ENCODE measurements around the gene MEMO1. TPM values are rescaled to one million over a fixed set of nuclear protein-coding genes. Genes with fewer than 3 reads are reported as not detected.

The MEMO1 gene
- total RNA-seq, 1 experiment from 2014 or later, result 66.0 TPM

DNA sequence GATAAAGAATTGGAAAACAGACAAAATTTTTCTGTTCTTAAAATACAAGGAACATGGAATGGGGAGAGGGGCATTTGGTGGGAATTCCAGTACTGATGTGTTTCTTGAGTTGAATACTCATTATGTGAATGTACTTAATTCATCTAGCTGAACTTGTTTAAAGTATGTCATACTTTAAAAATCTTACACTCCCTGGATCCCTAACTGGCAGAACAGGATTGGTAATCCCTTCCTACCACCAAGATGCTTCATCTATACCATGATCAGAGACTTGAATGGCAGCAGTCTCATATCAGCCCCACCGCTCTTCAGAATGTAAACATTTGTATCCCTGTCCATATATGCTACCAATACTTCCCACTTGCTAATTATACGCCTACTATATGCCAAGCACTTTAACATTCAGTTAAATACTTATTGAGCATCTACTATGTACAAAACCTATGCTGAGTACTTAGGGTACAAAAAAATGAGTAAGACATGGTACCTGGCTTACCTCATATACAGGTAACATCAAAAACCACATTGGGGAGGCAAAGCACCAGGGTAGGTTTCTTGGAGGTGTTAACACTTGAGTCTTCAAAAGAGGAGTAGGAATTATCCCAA, 5.3 kb downstream of the MEMO1 start:
- no peaks in the 10 kb centered on the region for H3K9me3 ChIP-seq (ENCODE audit: low read depth, low read length, poor library complexity, severe bottlenecking)
- intact Hi-C loops (cut with micrococcal nuclease; ENCODE audit: unreplicated experiment), result loop anchor here (10.0 kb wide), 1 partner anchor 349 kb away; the partner anchor contains the start of gene BIRC6
- H3K27me3 ChIP-seq (replicated peaks; ENCODE audit: insufficient read depth, low read depth, low read length, poor library complexity), result no peaks in the 10 kb centered on the region
- TF ChIP-seq, protein P1, sequence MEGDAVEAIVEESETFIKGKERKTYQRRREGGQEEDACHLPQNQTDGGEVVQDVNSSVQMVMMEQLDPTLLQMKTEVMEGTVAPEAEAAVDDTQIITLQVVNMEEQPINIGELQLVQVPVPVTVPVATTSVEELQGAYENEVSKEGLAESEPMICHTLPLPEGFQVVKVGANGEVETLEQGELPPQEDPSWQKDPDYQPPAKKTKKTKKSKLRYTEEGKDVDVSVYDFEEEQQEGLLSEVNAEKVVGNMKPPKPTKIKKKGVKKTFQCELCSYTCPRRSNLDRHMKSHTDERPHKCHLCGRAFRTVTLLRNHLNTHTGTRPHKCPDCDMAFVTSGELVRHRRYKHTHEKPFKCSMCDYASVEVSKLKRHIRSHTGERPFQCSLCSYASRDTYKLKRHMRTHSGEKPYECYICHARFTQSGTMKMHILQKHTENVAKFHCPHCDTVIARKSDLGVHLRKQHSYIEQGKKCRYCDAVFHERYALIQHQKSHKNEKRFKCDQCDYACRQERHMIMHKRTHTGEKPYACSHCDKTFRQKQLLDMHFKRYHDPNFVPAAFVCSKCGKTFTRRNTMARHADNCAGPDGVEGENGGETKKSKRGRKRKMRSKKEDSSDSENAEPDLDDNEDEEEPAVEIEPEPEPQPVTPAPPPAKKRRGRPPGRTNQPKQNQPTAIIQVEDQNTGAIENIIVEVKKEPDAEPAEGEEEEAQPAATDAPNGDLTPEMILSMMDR (conservative IDR thresholded peaks at IDR 0.05; ENCODE audit: low read depth, low read length), result no peak
- no peak overlapping the region for H3K4me3 ChIP-seq (ENCODE audit: low read depth, low read length, poor library complexity, severe bottlenecking)
- H3K27ac ChIP-seq (ENCODE audit: low read depth, low read length, poor library complexity, severe bottlenecking), result no peak overlapping the region
- no peaks in the 10 kb centered on the region for H3K36me3 ChIP-seq (ENCODE audit: insufficient read depth, low read length, poor library complexity, severe bottlenecking)
- no peak for DNase-seq (ENCODE audit: low spot score)
- CTCF ChIA-PET, result no interaction called here
- no TSS peak for BruUV-seq (replicated peaks)
- peaks cover 9% of the 10 kb centered on the region for H3K4me1 ChIP-seq (ENCODE audit: insufficient read depth, low read length, poor library complexity, severe bottlenecking)
- POLR2A ChIA-PET (ENCODE audit: low non-redundant PET), result no interaction called here

DNA sequence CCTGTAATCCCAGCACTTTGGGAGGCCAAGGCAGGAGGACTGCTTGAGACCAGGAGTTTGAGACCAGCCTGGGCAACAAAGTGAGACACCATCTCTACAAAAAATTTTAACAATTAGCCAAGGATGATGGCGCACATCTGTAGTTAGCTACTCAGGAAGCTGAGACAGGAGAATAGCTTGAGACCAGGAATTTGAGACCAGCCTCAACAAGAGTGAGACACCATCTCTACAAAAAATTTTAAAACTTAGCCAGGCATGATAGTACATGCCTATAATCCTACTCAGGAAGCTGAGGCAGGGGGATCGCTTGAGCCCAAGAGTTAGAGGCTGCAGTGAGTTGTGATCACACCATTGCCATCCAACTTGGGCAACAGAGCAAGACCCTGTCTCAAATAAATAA, 7.0 kb downstream of the MEMO1 start:
- peaks cover 9% of the 10 kb centered on the region for H3K4me1 ChIP-seq (ENCODE audit: insufficient read depth, low read length, poor library complexity, severe bottlenecking)
- no peaks in the 10 kb centered on the region for H3K9me3 ChIP-seq (ENCODE audit: low read depth, low read length, poor library complexity, severe bottlenecking)
- no peak for TF ChIP-seq EZH2 (IDR thresholded peaks at IDR 0.05; ENCODE audit: borderline replicate concordance, low read depth, low read length, poor library complexity, severe bottlenecking)
- TF ChIP-seq, protein P1 (conservative IDR thresholded peaks at IDR 0.05; ENCODE audit: low read depth, low read length), result no peak
- no peaks in the 10 kb centered on the region for H3K36me3 ChIP-seq (ENCODE audit: insufficient read depth, low read length, poor library complexity, severe bottlenecking)
- H3K4me3 ChIP-seq (ENCODE audit: low read depth, low read length, poor library complexity, severe bottlenecking), result no peak overlapping the region
- H3K27ac ChIP-seq (ENCODE audit: low read depth, low read length, poor library complexity, severe bottlenecking), result no peak overlapping the region
- intact Hi-C loops (cut with micrococcal nuclease; ENCODE audit: unreplicated experiment), result loop anchor here (10.0 kb wide), 1 partner anchor 351 kb away; the partner anchor contains the start of gene BIRC6
- no TSS peak for BruUV-seq (replicated peaks)
- ChIA-PET CTCF (no interaction called here), POLR2A (ENCODE audit: low non-redundant PET) (interaction anchor here (0.7 kb wide), 1 partner anchor 19 kb away, joined by 3 read pairs; no protein-coding TSS in a partner anchor)
- no peaks in the 10 kb centered on the region for H3K27me3 ChIP-seq (replicated peaks; ENCODE audit: insufficient read depth, low read depth, low read length, poor library complexity)
- DNase-seq (ENCODE audit: low spot score), result no peak

DNA sequence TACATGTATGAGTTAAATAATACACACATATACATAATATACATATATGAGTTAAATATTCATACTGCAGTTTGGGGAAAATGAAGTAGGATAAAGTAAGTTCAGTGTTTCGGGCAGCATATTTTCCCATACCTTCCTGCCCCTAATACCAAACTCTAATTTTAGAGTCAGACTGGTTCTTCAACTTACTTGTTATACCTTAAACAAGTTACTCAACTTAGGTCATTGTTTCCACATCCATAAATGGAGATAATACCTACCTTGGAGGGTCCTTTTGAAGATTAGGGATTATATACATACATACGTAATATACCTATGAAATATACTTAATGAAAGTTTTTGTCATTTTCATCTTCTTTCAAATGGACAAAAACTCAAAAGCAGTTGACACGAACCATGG, 8.4 kb downstream of the MEMO1 start:
- POLR2A ChIA-PET (ENCODE audit: low non-redundant PET), result no interaction called here
- no peak overlapping the region for H3K4me3 ChIP-seq (ENCODE audit: low read depth, low read length, poor library complexity, severe bottlenecking)
- peaks cover 3% of the 10 kb centered on the region for H3K4me1 ChIP-seq (ENCODE audit: insufficient read depth, low read length, poor library complexity, severe bottlenecking)
- intact Hi-C loops (cut with micrococcal nuclease; ENCODE audit: unreplicated experiment), result loop anchor here (10.0 kb wide), 1 partner anchor 352 kb away; the partner anchor contains the start of gene BIRC6
- no peak for DNase-seq (ENCODE audit: low spot score)
- H3K27me3 ChIP-seq (replicated peaks; ENCODE audit: insufficient read depth, low read depth, low read length, poor library complexity), result no peaks in the 10 kb centered on the region
- H3K36me3 ChIP-seq (ENCODE audit: insufficient read depth, low read length, poor library complexity, severe bottlenecking), result no peaks in the 10 kb centered on the region
- H3K27ac ChIP-seq (ENCODE audit: low read depth, low read length, poor library complexity, severe bottlenecking), result no peak overlapping the region
- BruUV-seq (replicated peaks), result no TSS peak
- CTCF ChIA-PET, result no interaction called here
- TF ChIP-seq, protein P1 (conservative IDR thresholded peaks at IDR 0.05; ENCODE audit: low read depth, low read length), result no peak
- TF ChIP-seq EZH2 (IDR thresholded peaks at IDR 0.05; ENCODE audit: borderline replicate concordance, low read depth, low read length, poor library complexity, severe bottlenecking), result no peak
- H3K9me3 ChIP-seq (ENCODE audit: low read depth, low read length, poor library complexity, severe bottlenecking), result no peaks in the 10 kb centered on the region
